Stimulated activated naive B cell treated with anti-CD40 and anti-IgM and Interleukin-4, amounts not matched to agents 10 μg/mL and 1 μg/mL and 100 μg/mL, for 72 hours (primary cell): ENCODE results near the gene C16orf92.
"Not testable (repeated sequence)": the region's sequence is repeated elsewhere in the genome, so short reads cannot be mapped to it uniquely, and the experiment has no call there.

Source experiments
- ATAC-seq, 2 donors: fragments of 150-1000 bp; cut with Tn5 transposase; replicated peaks; 2 replicates each; pipeline ENCODE4 v1.10.0; 2021; ENCODE audit warnings: moderate library complexity in 1 of 2
- DNase-seq: peaks from one replicate; pipeline ENCODE4 v3.0.0; 2021
- H3K27ac Mint-ChIP-seq: one replicate; pipeline ENCODE4 v1.8.0; 2022; ENCODE audit warnings: mild to moderate bottlenecking, mixed read lengths
- H3K27me3 Mint-ChIP-seq, 2 donors: one replicate each; pipeline ENCODE4 v1.8.0; 2022; ENCODE audit warnings: mixed read lengths in 2 of 2
- H3K36me3 Mint-ChIP-seq, 2 donors: one replicate each; pipeline ENCODE4 v1.8.0; 2022; ENCODE audit warnings: mixed read lengths in 2 of 2, mild to moderate bottlenecking in 1 of 2
- H3K4me1 Mint-ChIP-seq, 2 donors: one replicate each; pipeline ENCODE4 v1.8.0; 2022; ENCODE audit warnings: mixed read lengths in 2 of 2, mild to moderate bottlenecking in 1 of 2
- H3K4me3 Mint-ChIP-seq, 2 donors: one replicate each; pipeline ENCODE4 v1.8.0; 2022; ENCODE audit warnings: mild to moderate bottlenecking in 2 of 2, mixed read lengths in 2 of 2, moderate library complexity in 1 of 2
- H3K9me3 Mint-ChIP-seq, 2 donors: one replicate each; pipeline ENCODE4 v1.8.0; 2022; ENCODE audit warnings: mixed read lengths in 2 of 2, mild to moderate bottlenecking in 1 of 2

C16orf92 gene

GRCh38 chr16:30032083-30032819, 9.3 kb downstream of the C16orf92 start:
- peak; percentile 57 to 58 for ATAC-seq
- H3K36me3 Mint-ChIP-seq = no peaks in the 10 kb centered on the region
- peak; percentile 52 for DNase-seq
- peaks cover 63 to 70% of the 10 kb centered on the region in 2 donors for H3K27me3 Mint-ChIP-seq
- peak overlapping the region in 1 of 2 donors; percentile 65 for H3K4me3 Mint-ChIP-seq
- no peak overlapping the region for H3K27ac Mint-ChIP-seq
- H3K4me1 Mint-ChIP-seq = peaks cover 12 to 13% of the 10 kb centered on the region in 2 donors
- H3K9me3 Mint-ChIP-seq = no peaks in the 10 kb centered on the region

- ATAC-seq = peak; percentile 63 to 75
- peak; percentile 41 for DNase-seq
- no peak overlapping the region for H3K27ac Mint-ChIP-seq
- no peaks in the 10 kb centered on the region for H3K9me3 Mint-ChIP-seq
- no peak overlapping the region for H3K4me3 Mint-ChIP-seq
- H3K4me1 Mint-ChIP-seq = peaks cover 12 to 13% of the 10 kb centered on the region in 2 donors
- H3K36me3 Mint-ChIP-seq = no peaks in the 10 kb centered on the region
- peaks cover 52 to 60% of the 10 kb centered on the region in 2 donors for H3K27me3 Mint-ChIP-seq
Measured at GRCh38 chr16:30033270-30033669, 10.3 kb downstream of the C16orf92 start.

- DNase-seq (no peak), ATAC-seq (peak; percentile 68 to 89)
- H3K4me1 Mint-ChIP-seq = peaks cover 2 to 6% of the 10 kb centered on the region in 2 donors
- peaks cover 3 to 6% of the 10 kb centered on the region in 2 donors for H3K27me3 Mint-ChIP-seq
- H3K4me3 Mint-ChIP-seq = no peak overlapping the region
- no peak overlapping the region for H3K27ac Mint-ChIP-seq
- H3K9me3 Mint-ChIP-seq = no peaks in the 10 kb centered on the region
- H3K36me3 Mint-ChIP-seq = no peaks in the 10 kb centered on the region
Measured at GRCh38 chr16:30040221-30040620, 17.2 kb downstream of the C16orf92 start.

GRCh38 chr16:30040690-30041089, 17.7 kb downstream of the C16orf92 start:
- not testable (repeated sequence) for H3K4me3 Mint-ChIP-seq

GRCh38 chr16:30041841-30042240, 18.8 kb downstream of the C16orf92 start:
- Mint-ChIP-seq H3K4me3 (no peak overlapping the region), H3K9me3 (no peaks in the 10 kb centered on the region), H3K4me1 (peaks cover 2 to 6% of the 10 kb centered on the region in 2 donors), H3K36me3 (no peaks in the 10 kb centered on the region), H3K27me3 (peaks cover 0 to 5% of the 10 kb centered on the region in 2 donors), H3K27ac (no peak overlapping the region)
- no peak for ATAC-seq
- no peak for DNase-seq

More at GRCh38 chr16:30040690-30041089, 17.7 kb downstream of the C16orf92 start:
- not testable (repeated sequence) for ATAC-seq, H3K9me3 Mint-ChIP-seq, H3K36me3 Mint-ChIP-seq, H3K27me3 Mint-ChIP-seq, H3K4me1 Mint-ChIP-seq, DNase-seq, H3K27ac Mint-ChIP-seq

GRCh38 chr16:30046178-30046577, 23.2 kb downstream of the C16orf92 start:
- ATAC-seq (no peak), DNase-seq (no peak)
- Mint-ChIP-seq H3K36me3 (no peaks in the 10 kb centered on the region), H3K4me3 (no peak overlapping the region), H3K27ac (no peak overlapping the region), H3K4me1 (no peaks in the 10 kb centered on the region), H3K9me3 (no peaks in the 10 kb centered on the region), H3K27me3 (peaks cover 0 to 5% of the 10 kb centered on the region in 2 donors)

- DNase-seq (no peak), ATAC-seq (no peak)
- Mint-ChIP-seq H3K4me1 (peaks cover 0 to 1% of the 10 kb centered on the region in 2 donors), H3K27me3 (peaks cover 0 to 5% of the 10 kb centered on the region in 2 donors), H3K9me3 (no peaks in the 10 kb centered on the region), H3K27ac (no peak overlapping the region), H3K36me3 (no peaks in the 10 kb centered on the region), H3K4me3 (no peak overlapping the region)
Measured at GRCh38 chr16:30046588-30046987, 23.6 kb downstream of the C16orf92 start.

- Mint-ChIP-seq H3K4me1 (peaks cover 17 to 20% of the 10 kb centered on the region in 2 donors), H3K27me3 (peaks cover 0 to 5% of the 10 kb centered on the region in 2 donors), H3K27ac (no peak overlapping the region), H3K4me3 (no peak overlapping the region), H3K36me3 (no peaks in the 10 kb centered on the region), H3K9me3 (no peaks in the 10 kb centered on the region)
- no peak for ATAC-seq
- DNase-seq = no peak
Measured at GRCh38 chr16:30049871-30050270, 26.9 kb downstream of the C16orf92 start.

GRCh38 chr16:30051518-30051917, 28.5 kb downstream of the C16orf92 start:
- ATAC-seq (no peak), DNase-seq (no peak)
- no peaks in the 10 kb centered on the region for H3K27me3 Mint-ChIP-seq
- peak overlapping the region in 1 of 2 donors; percentile 74 for H3K4me3 Mint-ChIP-seq
- peak overlapping the region; percentile 25 for H3K27ac Mint-ChIP-seq
- peaks cover 20 to 26% of the 10 kb centered on the region in 2 donors for H3K4me1 Mint-ChIP-seq
- H3K36me3 Mint-ChIP-seq = no peaks in the 10 kb centered on the region
- no peaks in the 10 kb centered on the region for H3K9me3 Mint-ChIP-seq

GRCh38 chr16:30052671-30053372, 29.8 kb downstream of the C16orf92 start:
- ATAC-seq = peak; percentile 86 to 89
- no peaks in the 10 kb centered on the region for H3K27me3 Mint-ChIP-seq
- peak overlapping the region; percentile 92 for H3K27ac Mint-ChIP-seq
- H3K9me3 Mint-ChIP-seq = no peaks in the 10 kb centered on the region
- peak overlapping the region; percentile 86 to 93 for H3K4me3 Mint-ChIP-seq
- no peaks in the 10 kb centered on the region for H3K36me3 Mint-ChIP-seq
- peak; percentile 90 for DNase-seq
- H3K4me1 Mint-ChIP-seq = peaks cover 20 to 26% of the 10 kb centered on the region in 2 donors

GRCh38 chr16:30053376-30054015, 30.5 kb downstream of the C16orf92 start:
- H3K9me3 Mint-ChIP-seq = no peaks in the 10 kb centered on the region
- no peak overlapping the region for H3K27ac Mint-ChIP-seq
- DNase-seq = no peak
- H3K4me1 Mint-ChIP-seq = peaks cover 20 to 26% of the 10 kb centered on the region in 2 donors
- H3K36me3 Mint-ChIP-seq = no peaks in the 10 kb centered on the region
- peak; percentile 26 to 38 for ATAC-seq
- H3K4me3 Mint-ChIP-seq = peak overlapping the region; percentile 86 to 93
- H3K27me3 Mint-ChIP-seq = no peaks in the 10 kb centered on the region

- DNase-seq (no peak), ATAC-seq (no peak)
- no peaks in the 10 kb centered on the region for H3K36me3 Mint-ChIP-seq
- no peaks in the 10 kb centered on the region for H3K27me3 Mint-ChIP-seq
- no peaks in the 10 kb centered on the region for H3K9me3 Mint-ChIP-seq
- peaks cover 20 to 26% of the 10 kb centered on the region in 2 donors for H3K4me1 Mint-ChIP-seq
- peak overlapping the region; percentile 36 to 39 for H3K4me3 Mint-ChIP-seq
- H3K27ac Mint-ChIP-seq = no peak overlapping the region
Measured at GRCh38 chr16:30054451-30054850, 31.5 kb downstream of the C16orf92 start.

- DNase-seq (no peak), ATAC-seq (peak; percentile 65 to 71)
- Mint-ChIP-seq H3K36me3 (no peaks in the 10 kb centered on the region), H3K27ac (no peak overlapping the region), H3K4me1 (peaks cover 20 to 26% of the 10 kb centered on the region in 2 donors), H3K4me3 (no peak overlapping the region), H3K9me3 (no peaks in the 10 kb centered on the region), H3K27me3 (no peaks in the 10 kb centered on the region)
Measured at GRCh38 chr16:30054959-30055553, 32.1 kb downstream of the C16orf92 start.

GRCh38 chr16:30060346-30060745, 37.3 kb downstream of the C16orf92 start:
- Mint-ChIP-seq H3K9me3 (no peaks in the 10 kb centered on the region), H3K4me3 (no peak overlapping the region), H3K36me3 (peaks cover 1 to 10% of the 10 kb centered on the region in 2 donors), H3K4me1 (peaks cover 14 to 19% of the 10 kb centered on the region in 2 donors), H3K27ac (no peak overlapping the region), H3K27me3 (no peaks in the 10 kb centered on the region)
- ATAC-seq = no peak
- DNase-seq = no peak
